CD4-positive, alpha-beta T cell treated with Interleukin-12 subunit alpha and Interleukin-12 subunit beta, for 1 hour (primary cell): ENCODE measurements around the gene TMPRSS3.

ENCODE experiments used
- DNase-seq: peaks from one replicate; pipeline ENCODE4 v3.0.0-alpha.2; 2020

The TMPRSS3 gene

DNA sequence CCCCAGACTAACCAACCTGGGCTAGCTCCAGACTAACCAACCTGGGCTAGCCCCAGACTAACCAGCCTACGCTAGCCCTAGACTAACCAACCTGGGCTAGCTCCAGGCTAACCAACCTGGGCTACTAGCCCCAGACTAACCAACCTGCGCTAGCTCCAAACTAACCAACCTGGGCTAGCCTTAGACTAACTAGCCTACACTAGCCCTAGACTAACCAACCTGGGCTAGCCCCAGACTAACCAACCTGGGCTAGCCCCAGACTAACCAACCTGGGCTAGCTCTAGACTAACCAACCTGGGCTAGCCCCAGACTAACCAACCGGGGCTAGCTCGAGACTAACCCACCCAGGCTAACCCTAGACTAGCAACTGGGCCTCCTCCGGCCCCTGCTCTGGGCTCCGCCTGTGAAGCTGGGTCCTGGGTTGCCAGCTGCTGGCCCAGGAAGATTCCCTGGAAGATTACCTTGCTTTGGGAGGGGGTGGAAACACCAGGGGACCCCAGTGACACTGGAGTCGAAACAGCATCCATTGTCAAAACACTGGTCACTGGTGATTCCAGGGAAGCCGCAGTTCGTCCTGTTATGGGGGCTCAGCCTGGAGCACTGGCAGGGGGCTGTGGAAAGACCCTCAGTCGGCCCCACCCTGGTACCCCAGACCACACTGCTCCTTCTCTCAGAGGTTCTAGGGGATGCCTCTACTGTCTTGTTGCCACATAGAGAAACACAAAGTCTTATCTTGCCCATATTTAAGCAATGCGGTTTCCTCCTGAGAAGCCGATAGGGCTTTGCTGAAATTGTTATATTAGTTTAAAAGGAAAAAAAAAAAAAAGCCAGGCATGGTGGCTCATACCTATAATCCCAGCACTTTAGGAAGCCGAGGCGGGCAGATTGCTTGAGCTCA, 46.2 kb downstream of the TMPRSS3 start:
- DNase-seq: no peak

DNA sequence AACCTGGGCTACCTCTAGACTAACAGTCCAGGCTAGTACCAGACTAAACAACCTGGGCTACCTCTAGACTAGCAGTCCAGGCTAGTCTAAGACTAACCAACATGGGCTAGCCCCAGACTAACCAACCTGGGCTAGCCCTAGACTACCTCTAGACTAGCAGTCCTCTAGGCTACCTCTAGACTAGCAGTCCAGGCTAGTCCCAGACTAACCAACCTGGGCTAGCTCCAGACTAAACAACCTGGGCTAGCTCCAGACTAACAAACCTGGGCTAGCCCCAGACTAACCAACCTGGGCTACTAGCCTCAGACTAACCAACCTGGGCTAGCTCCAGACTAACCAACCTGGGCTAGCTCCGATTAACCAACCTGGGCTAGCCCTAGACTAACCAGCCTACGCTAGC, 47.1 kb downstream of the TMPRSS3 start:
- no peak for DNase-seq

DNA sequence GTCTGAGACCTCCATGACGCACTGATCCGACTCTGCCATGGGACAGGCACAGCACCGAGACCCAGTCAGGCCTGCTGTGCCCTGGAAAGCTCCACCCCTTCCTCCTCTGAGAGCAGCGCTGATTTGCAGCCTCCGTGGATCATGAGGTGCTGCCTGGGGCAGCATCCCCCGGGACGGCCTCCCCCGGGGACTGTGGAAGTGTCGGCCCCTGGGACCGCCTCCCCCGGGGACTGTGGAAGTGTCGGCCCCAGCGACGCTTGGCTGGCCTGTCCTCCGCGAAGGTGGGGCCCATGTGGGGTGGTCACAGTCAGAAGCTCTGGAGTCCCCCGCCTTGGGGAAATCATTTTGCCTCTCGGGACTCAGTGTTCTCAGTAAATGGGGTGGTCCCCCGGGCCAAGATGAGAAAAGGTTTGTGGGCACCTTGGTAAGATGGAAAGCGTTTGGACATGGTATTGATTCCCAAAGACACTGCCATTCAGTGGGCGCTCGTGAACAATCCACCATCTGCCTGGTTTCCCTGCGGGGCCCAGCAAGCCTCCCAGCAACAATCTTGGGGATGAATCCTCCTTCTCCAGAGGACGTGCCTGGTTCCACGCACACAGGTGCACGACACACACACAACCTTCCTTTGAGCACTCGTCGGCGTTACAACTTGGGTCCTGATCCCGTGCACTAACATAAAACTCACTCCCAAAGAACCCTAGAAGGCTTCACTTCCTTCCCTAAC, 48.1 kb downstream of the TMPRSS3 start:
- no peak for DNase-seq

DNA sequence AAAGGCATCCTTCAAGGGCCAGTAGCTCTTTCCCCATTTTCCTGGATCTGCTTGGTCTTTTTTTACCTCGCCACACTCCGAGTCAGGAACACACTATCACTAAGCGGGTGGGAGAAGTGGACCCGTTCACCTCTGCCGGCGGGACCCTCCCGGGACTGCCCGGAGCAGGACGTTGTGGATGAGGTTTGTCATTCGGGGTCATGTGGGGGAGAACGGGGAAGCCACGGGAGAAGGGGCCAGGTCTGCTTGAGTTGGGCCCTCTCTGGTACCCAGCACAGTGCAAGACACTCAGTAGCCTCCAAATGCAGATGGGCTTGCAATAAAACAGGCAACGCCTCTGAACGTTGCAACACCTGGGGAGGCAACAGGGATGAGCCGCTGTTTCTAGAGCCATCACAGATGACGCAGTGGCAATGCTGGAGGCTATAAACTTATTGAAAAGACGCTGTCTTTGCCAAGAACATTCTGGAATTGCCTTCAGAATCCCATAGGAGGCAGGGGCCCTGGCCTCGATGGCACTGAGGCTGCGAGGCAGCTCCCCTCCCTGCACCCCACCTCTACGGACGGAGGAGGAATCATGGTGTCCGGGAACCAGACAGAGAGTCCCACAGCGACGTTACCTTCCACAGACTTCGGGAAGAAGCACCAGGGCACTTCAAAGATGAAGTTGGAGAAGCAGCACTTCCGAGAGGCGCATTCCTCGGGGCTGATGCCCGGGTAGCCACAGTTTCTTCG, 48.8 kb downstream of the TMPRSS3 start:
- no peak for DNase-seq

DNA sequence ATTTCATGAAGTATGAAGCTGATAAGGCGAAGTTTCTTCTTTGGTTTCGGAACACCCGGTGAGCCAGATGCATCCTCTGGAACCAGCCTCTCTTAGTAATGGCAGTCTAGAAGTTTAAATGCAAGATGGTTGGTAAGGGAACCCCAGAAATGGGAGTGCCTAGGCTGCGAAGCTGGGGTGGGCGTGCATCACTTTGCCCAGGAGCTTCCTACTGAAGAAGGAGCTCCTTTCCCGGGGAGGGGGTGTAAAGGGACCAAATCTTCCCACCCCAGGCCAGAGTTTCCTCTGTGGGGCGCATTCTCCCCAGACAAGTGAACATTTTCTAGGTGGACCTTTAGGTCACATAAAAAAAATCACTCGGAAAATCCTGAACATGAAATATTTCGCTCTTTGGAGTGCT, 49.4 kb downstream of the TMPRSS3 start:
- DNase-seq: no peak

DNA sequence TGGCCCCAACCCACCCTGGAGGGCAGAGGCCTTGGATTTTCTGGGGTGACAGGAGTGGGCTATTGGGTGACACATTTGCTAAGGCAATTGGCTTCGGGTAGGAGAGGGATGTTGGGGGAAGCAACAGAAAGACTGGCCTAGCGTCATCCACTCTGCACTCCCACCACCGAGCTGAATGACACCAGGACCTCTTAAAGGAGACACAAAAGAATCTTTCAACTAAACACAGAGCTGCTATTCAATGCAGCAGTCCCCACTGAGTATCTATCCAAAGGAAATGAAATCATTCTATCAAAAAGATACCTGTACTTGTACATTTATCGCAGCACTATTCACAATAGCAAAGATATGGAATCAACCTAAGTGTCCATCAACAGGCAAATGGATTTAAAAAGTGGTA, 51.2 kb downstream of the TMPRSS3 start:
- no peak for DNase-seq

DNA sequence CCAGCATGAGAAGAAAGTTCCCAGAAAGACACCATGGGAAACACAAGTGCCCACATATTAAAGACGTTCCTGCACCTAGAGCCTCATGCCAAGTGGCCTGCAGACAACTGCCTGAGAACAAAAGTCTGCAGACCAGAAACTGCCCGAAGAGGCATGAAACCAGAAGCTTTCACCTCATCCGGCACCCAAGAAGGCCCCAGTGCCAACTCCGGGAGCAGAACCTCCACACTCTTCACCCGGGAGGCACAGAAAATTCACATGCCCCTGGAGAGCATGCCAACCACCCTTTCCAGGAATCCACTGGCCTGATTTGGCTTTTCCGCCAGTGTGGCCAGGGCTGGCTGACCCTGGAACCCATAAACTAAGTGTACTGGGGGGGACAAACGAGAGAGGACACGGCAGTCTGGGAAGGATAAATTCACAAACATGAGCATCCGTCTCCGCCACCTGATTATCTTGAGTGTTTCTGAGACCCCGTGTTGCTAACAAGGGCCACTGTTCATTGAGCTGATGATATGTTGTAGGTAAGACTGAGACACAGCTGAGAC, 51.8 kb downstream of the TMPRSS3 start:
- no peak for DNase-seq

DNA sequence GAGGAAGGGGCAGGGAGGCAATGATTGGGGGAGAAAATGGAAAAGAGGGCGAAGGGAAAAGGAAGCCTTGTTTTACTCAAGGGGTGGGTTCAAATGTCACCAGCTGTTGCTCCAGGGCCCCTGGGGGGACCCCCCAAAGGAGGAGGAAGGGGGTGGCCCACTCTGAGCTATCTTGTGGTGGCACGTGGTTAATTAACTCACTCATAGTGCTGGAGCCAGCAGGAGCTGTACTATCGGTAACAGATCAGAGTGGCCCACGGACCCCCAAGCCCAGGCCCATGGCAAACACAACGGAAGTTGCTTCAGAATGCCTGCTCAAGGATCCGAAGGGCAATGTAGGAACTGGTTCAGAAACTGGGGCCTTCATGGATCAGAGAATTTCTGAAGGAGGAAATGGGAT, 52.3 kb downstream of the TMPRSS3 start:
- no peak for DNase-seq

DNA sequence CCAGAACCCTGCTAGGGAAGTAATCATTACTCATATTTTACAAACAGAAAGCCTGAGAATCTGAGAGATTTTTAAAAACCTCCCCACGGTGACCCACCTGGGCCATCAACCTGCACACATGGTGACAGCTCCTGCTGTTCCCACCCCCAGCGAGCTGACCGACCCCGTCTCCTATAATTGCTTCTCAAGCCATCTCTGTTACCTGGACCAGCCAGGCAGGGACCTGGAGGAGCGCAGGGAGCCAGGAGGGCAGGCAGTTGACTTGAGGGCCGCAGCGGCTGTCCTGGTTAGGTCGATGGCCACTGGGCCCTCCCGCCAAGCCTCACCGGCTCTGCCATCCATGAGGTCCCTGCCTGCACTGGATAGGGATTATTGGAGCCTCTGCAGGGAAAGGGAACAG, 52.8 kb downstream of the TMPRSS3 start:
- DNase-seq: no peak

DNA sequence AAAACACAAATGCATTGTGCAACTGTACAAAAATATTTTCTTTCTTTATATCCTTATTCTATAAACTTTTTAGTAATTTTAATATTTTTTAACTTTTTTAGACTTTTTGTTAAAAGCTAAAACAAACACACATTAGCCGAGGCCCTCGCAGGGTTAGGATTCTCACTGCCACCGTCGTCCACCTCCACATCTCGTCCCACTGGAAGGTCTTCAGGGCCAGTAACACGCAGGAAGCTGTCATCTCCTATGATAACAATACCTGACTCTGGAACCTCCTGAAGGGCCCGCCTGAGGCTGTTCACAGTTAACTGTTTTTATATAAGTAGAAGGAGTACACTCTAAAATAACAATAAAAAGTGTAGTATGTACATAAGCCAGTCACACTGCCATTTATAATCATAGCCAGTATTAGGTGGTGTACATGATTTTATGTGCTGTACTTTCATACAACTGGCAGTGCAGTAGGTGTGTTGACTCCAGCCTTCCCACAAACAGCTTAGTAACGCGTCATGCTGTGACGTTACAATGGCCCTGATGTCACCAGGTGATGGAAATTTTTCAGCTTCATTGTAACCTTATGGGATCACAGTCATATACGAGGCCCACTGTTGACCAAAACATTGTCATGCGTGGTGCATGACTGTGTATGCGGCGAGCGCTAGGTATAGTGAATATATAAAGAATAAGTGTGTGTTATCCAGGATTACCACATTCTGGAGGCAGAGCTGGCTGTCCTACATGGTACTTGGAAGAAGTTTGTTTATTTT, 53.9 kb downstream of the TMPRSS3 start:
- no peak for DNase-seq

DNA sequence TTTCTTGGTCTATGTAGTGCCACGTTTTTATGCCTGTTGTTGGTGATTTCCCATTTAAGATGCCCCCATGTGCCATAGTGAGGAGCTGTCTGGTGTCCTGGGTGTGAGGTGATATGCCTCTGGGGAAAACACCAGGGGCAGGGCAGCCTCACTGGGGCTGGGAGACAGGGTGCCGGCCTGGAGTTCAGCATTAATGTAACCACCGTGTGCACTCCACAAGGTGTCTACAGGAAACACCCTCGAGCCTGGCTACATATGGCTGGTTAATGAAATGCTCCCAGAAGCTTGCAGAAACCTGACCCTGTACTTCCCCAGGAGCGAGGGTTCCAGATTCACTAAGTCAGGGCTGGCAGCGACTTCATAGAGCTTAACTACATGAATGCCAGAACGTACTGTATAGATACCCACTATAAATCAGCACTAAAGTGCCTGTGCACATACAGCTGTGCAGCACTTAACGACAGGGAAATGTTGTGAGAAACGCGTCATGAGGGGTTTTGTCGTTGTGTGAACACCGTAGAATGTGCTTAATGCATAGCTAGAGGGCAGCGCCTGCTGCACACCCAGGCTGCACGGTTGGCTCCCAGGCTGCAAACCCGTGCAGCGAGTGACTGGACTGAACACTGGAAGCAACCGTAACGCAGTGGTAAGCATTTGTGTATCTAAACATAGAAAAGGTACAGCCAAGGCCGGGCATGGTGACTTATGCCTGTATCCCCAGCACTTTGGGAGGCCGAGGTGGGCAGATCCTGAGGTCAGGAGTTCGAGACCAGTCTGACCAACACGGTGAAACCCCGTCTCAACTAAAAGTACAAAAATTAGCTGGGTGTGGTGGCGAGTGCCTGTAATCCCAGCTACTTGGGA, 55.4 kb downstream of the TMPRSS3 start:
- DNase-seq: no peak

DNA sequence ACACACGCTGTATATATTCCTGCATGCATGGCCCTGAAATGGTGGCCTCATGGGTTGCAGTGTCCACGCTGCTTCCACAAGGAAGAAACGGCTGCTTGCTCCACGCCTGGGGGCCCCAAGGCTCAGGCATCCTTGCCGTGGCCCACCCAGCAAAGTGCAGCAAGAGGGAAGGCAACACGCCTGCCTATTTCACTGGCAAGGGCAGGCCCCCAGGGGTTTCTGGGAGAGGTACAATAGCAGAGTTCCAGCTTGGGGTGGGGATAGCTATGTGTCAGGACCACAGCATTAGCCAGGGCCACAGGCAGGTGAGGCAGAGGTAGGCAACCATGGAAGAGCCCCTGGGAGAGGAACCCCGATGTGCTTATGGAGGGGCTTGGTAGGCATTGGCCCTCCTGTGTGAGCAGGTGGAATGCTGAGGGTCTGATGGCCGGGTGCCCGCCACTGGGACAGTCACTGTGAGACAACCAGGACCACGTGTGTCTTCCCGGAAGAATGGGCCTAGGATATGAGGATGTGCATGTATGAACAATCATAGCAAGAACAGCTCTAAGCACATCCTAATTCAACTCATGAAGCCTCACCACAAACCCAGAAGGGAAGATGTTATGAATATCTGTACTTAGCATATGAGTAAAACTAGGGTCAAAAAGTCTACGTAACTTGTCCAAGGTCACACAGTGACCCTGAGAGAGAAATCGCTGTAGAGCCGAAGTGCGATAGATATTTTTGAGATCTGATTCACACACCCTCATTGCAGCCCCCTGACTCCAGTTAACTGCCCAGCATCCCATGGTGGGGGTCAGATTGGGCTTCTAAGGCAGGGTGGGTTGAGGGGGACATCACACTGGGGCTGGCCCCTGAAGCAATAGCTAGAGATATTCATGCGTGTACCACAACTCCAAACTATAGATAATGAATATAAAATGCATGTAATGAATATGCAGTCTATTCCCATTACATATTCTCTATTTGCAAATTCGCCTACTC, 56.8 kb downstream of the TMPRSS3 start:
- DNase-seq: no peak

DNA sequence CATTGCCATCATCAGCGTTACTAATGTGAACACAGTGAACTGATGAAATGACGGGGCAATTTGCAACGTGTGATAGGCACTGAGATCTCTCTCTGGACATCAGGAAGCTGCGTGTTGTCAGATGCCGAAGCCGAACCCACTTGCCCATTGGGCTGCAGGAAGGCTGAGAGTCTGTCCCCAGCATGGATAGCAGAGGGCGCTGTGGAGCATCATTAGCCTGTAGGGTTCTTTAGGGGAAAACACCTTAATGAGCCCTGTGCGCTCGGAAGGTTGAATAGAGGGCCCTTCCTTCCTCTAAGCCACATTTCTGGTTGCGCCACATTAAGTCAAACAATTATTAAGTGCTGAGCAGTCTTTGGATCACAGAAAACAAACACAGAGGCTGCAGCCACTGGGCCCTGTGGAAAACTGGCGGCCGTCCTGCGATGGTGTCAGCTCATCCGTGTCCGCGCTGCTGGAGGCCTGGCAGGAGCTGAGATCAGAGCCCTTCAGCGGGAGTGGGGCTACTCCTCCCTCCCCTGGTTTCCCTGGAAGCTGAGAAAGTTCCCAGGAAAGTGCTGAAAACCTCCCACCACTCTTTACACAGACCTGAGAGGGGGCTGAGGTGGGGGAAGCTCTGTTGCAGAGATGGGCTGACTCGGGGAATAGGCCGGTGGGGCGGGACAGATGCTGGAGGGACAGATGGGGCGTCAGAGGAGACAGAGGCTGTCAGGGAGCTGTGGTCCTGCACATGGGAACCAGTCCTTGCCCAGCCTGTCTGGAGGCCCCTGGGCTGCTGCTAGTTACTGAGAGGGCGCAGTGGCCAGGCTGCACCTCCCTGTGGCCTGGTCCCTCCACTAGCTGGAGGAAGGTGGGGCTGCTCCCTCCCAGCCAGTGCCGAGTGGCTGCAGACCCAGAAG, 57.8 kb downstream of the TMPRSS3 start:
- peak; percentile 83 for DNase-seq

DNA sequence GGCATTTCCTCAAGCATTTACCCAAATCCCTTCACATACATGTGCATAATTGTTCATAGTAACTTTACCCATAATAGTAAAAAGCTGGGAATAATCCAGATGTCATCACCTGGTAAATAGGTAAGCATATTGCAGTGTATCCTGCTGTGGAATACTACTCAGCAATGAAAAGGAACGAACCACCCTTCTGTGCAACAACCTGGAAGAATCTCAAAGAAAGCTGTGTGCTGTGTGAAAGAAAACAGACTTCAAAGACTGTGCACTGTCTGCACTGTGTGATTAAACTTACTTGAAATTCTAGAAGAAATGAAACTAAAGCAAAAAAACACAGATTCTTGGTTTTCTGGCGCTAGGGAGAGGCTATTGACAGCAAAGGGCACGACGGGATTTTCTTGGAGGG, 58.6 kb downstream of the TMPRSS3 start:
- no peak for DNase-seq

DNA sequence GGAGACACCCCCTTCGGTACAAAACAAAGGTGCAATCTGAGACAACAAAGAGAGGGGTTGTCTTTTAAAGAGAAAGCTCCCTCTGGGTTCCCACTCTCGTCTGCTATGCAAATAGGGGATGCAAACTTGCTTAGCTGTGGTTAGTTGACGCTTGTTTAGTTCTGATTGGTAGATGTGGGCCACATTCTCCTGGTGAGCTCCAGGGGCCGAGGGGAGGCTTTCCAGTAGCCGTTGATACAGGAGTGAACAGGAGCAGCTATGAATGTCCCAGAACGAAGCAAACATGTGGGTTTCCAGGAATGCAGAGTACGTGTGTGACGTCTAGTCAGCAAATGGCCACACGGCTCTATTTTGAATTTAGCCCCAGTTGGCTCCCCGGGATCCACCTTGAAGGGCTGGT, 59.8 kb downstream of the TMPRSS3 start:
- DNase-seq: no peak

DNA sequence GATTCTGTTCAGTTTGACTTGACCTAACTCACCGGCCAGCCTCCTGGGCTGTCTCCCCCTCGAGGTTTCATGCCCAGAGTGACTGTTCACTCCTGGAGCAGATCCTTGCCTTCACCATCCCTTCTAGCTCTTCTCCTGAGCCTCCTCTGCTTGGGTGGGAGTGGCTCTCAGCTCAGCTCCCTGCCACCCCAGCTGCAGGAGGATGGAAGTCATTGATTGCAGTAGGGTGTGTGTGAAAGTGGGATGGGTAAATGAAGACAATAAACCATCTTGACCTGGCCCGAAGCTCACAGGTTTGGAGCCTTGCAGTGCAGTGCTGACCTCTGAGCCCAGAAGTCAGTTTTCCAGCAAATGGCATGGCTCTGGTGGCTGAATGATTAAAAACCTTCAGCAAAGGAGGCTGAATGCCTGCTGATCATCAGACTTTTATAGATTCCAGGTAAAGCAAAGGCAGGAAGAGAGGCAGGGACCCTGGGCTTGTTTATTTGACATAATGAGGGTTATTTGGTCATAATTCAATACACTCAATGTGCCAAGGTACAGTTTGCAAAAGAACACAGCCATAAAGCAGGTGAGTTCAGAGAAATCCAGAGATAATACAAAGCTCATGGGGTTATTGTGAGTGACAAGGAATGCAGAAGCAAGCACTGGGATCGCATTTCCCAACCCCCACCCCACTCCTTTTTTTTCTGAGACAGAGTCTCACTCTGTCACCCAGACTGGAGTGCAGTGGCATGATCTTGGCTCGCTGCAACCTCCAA, 63.1 kb downstream of the TMPRSS3 start:
- DNase-seq: no peak

DNA sequence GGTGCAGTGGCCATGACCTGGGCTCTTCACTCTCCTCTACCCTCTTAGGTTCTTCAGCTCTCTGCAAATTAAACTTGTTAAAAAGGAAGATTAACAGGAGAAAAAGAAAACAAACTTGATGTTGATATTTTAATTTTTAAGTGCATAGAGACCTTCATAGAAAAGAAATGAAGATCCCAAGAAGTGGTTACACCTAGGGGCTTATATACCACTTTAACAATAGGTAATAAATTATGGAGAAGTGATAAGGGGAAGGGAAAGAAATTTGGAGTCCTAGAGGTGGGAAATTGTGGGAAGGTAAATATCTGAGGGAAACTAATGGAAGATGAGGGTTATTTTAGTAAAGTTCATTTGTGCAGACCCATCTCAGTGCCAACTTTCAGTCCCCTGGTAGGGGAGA, 64.2 kb downstream of the TMPRSS3 start:
- no peak for DNase-seq
